Esophagus (tissue), 2 donors: ENCODE measurements around the gene C4orf51. TPM values are rescaled to one million over a fixed set of nuclear protein-coding genes. Genes with fewer than 3 reads are reported as not detected.

Experiments
- H3K27ac ChIP-seq, 2 donors: one replicate each; pipeline ENCODE4 v1.5.1; 2013; ENCODE audit warnings: low read depth in 2 of 2, mild to moderate bottlenecking in 2 of 2, inconsistent platforms in 1 of 2, low read length in 1 of 2, moderate library complexity in 1 of 2
- H3K27me3 ChIP-seq, 2 donors: one replicate each; pipeline ENCODE4 v1.6.1; 2013; ENCODE audit warnings: low read length in 2 of 2, control low read depth in 1 of 2, mild to moderate bottlenecking in 1 of 2; ENCODE audit not compliant: insufficient read depth in 2 of 2, control insufficient read depth in 1 of 2
- H3K36me3 ChIP-seq, 2 donors: one replicate each; pipeline ENCODE4 v1.6.1; 2013; ENCODE audit warnings: low read length in 1 of 2; ENCODE audit not compliant: control insufficient read depth in 2 of 2, insufficient read depth in 2 of 2
- H3K4me1 ChIP-seq, 2 donors: one replicate each; pipeline ENCODE4 v1.6.1; 2013; ENCODE audit warnings: low read length in 1 of 2; ENCODE audit not compliant: control insufficient read depth in 2 of 2, insufficient read depth in 2 of 2
- H3K4me3 ChIP-seq, 2 donors: one replicate each; pipeline ENCODE4 v1.5.1; 2013; ENCODE audit warnings: low read length in 2 of 2, mild to moderate bottlenecking in 2 of 2, low read depth in 1 of 2, moderate library complexity in 1 of 2
- H3K9me3 ChIP-seq, 2 donors: one replicate each; pipeline ENCODE4 v1.6.1; 2013; ENCODE audit warnings: mild to moderate bottlenecking in 2 of 2, low read depth in 1 of 2, low read length in 1 of 2, moderate library complexity in 1 of 2; ENCODE audit not compliant: control insufficient read depth in 2 of 2, insufficient read depth in 1 of 2
- WGBS, 2 donors: extraction: QIAGEN DNeasy Blood & Tissue Kit; methylation state at CpG; one replicate each; pipeline ENCODE4 v1.1.7; 2013; 5-methylcytosine and 5-hydroxymethylcytosine counted together
- polyA plus RNA-seq, 2 donors: library from polyadenylated mRNA; stranded (reverse); fragments of 200-250 nt; gene quantifications; one replicate each; pipeline ENCODE4 v1.2.3, GENCODE V29; 2013
- donor health status: healthy with polysubstance abuse.
- donor health status: Bipolar disorder and iron deficiency.

C4orf51 gene
- polyA plus RNA-seq, 2 donors: not detected

- WGBS, 2 donors: 96 to 100% methylated on average over 1 of the region's 1 CpG
- no peaks in the 10 kb centered on the region for H3K4me1 ChIP-seq
- no peaks in the 10 kb centered on the region for H3K27me3 ChIP-seq
- no peaks in the 10 kb centered on the region for H3K9me3 ChIP-seq
- H3K4me3 ChIP-seq: no peak overlapping the region
- no peaks in the 10 kb centered on the region for H3K36me3 ChIP-seq
- H3K27ac ChIP-seq: no peak overlapping the region
Measured at GRCh38 chr4:145722561-145722960, 42.6 kb downstream of the C4orf51 start.

DNA sequence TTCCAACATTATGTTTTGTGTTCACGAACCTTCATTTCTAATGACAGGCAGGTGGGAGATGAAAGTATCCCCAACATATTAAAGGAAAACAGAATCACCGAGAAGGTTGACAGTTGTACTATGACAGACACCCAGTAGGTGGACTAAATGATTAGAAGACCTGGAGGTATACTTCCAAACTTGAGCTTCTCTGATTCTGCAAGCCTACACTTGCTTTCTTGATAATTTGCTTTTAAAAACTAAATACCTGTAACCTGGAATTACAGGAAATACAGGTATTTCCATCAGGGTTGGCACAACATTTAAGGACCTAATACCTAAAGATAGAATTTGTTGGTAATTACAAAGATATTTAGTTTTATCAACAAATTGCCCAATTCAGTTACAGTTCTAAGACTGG, 43.4 kb downstream of the C4orf51 start:
- no peaks in the 10 kb centered on the region for H3K4me1 ChIP-seq
- H3K27ac ChIP-seq: no peak overlapping the region
- no peaks in the 10 kb centered on the region for H3K27me3 ChIP-seq
- no peak overlapping the region for H3K4me3 ChIP-seq
- H3K36me3 ChIP-seq: no peaks in the 10 kb centered on the region
- no peaks in the 10 kb centered on the region for H3K9me3 ChIP-seq
- 65% methylated on average over 2 of the region's 2 CpGs for WGBS, 2 donors

- Histone ChIP-seq H3K27me3 (no peaks in the 10 kb centered on the region), H3K4me3 (no peak overlapping the region), H3K27ac (no peak overlapping the region), H3K9me3 (no peaks in the 10 kb centered on the region), H3K36me3 (no peaks in the 10 kb centered on the region), H3K4me1 (no peaks in the 10 kb centered on the region)
- 84% methylated on average over 5 of the region's 5 CpGs for WGBS, 2 donors
Measured at GRCh38 chr4:145730026-145730425, 50.1 kb downstream of the C4orf51 start.

GRCh38 chr4:145731028-145731427, 51.1 kb downstream of the C4orf51 start:
- Histone ChIP-seq H3K27ac (no peak overlapping the region), H3K36me3 (no peaks in the 10 kb centered on the region), H3K9me3 (no peaks in the 10 kb centered on the region), H3K4me1 (no peaks in the 10 kb centered on the region), H3K4me3 (no peak overlapping the region), H3K27me3 (no peaks in the 10 kb centered on the region)
- 16 to 27% methylated on average over 1 of the region's 1 CpG for WGBS, 2 donors

DNA sequence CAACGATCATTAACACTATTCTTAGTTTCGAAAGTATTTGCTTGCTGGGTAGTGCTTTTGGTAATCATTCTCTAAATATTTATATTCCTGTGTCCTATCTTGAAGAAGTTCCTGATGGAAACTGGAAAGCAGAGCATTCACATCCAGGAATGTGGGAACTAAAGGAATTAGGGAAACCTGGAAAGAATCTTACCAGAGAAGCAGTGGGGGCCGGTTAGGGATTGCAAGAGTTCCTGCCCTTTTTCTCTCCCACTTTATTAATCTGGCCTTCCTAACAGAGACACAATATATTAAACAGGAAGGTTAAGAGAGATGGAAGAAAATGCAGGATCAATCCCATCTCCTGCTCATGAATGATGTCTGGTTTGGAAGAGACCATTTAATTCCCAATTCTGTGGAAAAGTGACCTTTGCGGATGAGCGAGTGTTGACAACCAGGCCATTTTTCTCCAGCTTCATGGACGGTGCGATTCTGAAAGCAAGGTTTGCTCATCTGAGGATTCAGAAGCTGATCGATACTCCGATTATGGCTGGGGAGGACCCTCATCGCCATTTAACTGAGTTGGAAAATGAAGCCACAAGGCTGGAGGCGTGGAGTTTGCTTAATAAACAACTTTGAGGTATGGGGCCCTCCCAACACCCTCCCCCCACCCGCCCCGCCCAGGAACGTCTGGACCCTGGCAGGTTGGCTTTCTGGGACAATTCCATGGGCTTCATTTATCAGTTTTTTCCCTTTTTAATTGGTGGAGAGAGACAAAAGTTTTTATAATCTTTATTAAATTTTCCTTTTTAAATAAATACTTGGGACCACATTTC, 52.3 kb downstream of the C4orf51 start:
- no peaks in the 10 kb centered on the region for H3K9me3 ChIP-seq
- no peaks in the 10 kb centered on the region for H3K36me3 ChIP-seq
- 45 to 54% methylated on average over 14 of the region's 14 CpGs for WGBS, 2 donors
- H3K4me3 ChIP-seq: peak overlapping the region; percentile 76
- peaks cover 0 to 5% of the 10 kb centered on the region in 2 donors for H3K4me1 ChIP-seq
- H3K27me3 ChIP-seq: no peaks in the 10 kb centered on the region
- H3K27ac ChIP-seq: peak overlapping the region; percentile 94 to 100

DNA sequence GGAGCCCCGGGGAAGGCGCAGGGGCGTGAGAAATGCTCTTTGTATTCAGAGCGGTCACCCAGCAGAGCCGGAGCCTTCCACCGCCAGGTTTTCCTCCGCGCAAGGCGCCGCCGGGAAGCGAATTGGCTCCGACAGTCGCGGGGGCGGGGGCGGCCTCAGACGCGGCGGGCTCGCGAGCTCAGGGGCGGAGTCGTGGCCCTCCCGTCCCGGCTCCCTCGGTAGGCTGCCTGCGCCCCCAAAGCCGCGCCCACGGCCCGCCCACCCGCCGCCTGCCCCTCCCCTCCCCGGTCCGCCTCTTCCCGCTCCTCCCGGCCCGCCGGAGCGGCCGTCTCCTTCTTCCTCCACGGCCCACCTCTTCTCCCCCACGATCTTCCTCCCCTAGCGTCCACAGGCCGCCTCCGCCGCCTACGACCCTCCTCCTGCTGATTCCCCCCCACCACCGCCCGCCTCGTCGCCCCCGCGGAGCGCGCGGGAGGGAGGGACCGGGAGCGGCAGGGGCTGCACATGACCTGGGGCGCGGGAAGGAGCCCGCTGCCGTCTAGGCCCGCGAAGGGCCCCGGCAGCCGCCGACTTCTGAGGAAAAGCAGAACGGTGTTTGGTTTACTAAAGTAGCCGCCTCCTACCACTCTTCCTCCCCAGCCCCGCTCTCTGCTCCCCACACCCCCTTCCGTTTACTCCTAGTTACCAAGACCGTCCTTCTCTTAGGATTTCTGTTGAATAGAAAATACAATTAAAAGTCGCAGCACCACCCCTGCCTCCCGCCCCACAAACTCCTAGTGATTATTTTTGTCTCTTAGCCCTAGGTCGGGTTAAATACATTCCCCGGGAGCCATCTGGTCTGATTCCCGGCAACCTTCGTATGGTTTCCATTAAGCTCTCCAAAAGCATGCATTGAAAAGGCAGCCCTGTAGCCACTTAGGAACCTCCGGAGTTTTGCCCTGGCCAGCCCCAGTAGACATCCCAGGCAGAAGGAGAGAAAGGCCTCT, 53.2 kb downstream of the C4orf51 start:
- Histone ChIP-seq H3K4me1 (peaks cover 0 to 5% of the 10 kb centered on the region in 2 donors), H3K36me3 (no peaks in the 10 kb centered on the region), H3K27me3 (no peaks in the 10 kb centered on the region), H3K4me3 (peak overlapping the region; percentile 76), H3K9me3 (no peaks in the 10 kb centered on the region), H3K27ac (peak overlapping the region; percentile 99 to 100)
- WGBS, 2 donors: 1 to 2% methylated on average over 37 to 81 of the region's 81 CpGs

- peak overlapping the region; percentile 93 to 100 for H3K27ac ChIP-seq
- 48 to 67% methylated on average over 7 of the region's 7 CpGs for WGBS, 2 donors
- no peaks in the 10 kb centered on the region for H3K9me3 ChIP-seq
- H3K36me3 ChIP-seq: no peaks in the 10 kb centered on the region
- H3K27me3 ChIP-seq: no peaks in the 10 kb centered on the region
- peak overlapping the region in 1 of 2 donors; percentile 27 for H3K4me3 ChIP-seq
- H3K4me1 ChIP-seq: peaks cover 0 to 5% of the 10 kb centered on the region in 2 donors
Measured at GRCh38 chr4:145734031-145734430, 54.1 kb downstream of the C4orf51 start.

GRCh38 chr4:145734576-145735346, 54.8 kb downstream of the C4orf51 start:
- Histone ChIP-seq H3K9me3 (no peaks in the 10 kb centered on the region), H3K36me3 (no peaks in the 10 kb centered on the region), H3K4me3 (peak overlapping the region in 1 of 2 donors; percentile 27), H3K4me1 (peaks cover 0 to 5% of the 10 kb centered on the region in 2 donors), H3K27me3 (no peaks in the 10 kb centered on the region), H3K27ac (peak overlapping the region; percentile 93 to 100)
- 27 to 31% methylated on average over 14 of the region's 14 CpGs for WGBS, 2 donors

DNA sequence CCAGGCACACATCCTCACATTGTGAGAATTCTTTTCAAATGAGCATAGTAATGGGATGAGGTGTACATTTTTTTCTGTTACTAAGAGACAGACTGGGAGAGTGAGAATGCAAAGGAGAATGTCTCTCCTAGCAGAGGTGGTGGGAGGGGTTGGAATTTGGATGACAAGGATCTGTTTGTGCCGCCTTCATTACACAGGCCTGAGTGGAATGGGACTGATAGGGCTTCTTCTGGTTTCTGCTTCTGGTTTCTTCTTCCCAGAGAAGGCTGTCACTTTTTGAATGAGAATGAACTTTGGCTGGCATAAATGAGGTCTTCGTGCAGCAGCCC, 55.4 kb downstream of the C4orf51 start:
- H3K27ac ChIP-seq: peak overlapping the region; percentile 93 to 100
- no peak overlapping the region for H3K4me3 ChIP-seq
- 52 to 53% methylated on average over 2 of the region's 2 CpGs for WGBS, 2 donors
- peaks cover 0 to 5% of the 10 kb centered on the region in 2 donors for H3K4me1 ChIP-seq
- no peaks in the 10 kb centered on the region for H3K9me3 ChIP-seq
- H3K36me3 ChIP-seq: no peaks in the 10 kb centered on the region
- H3K27me3 ChIP-seq: no peaks in the 10 kb centered on the region
